ENCODE results near the gene DNAH17. TPM values are rescaled to one million over a fixed set of nuclear protein-coding genes. Genes with fewer than 3 reads are reported as not detected.
A peak's percentile ranks its signal among the peaks of the same experiment; 100 is the strongest.

The DNAH17 gene
- total and polyA plus RNA-seq, 2 of the 13 experiments (the other 11 are each of a cell fraction or from before 2014, with no cell fraction given): 0.86 to 1.6 TPM

DNA sequence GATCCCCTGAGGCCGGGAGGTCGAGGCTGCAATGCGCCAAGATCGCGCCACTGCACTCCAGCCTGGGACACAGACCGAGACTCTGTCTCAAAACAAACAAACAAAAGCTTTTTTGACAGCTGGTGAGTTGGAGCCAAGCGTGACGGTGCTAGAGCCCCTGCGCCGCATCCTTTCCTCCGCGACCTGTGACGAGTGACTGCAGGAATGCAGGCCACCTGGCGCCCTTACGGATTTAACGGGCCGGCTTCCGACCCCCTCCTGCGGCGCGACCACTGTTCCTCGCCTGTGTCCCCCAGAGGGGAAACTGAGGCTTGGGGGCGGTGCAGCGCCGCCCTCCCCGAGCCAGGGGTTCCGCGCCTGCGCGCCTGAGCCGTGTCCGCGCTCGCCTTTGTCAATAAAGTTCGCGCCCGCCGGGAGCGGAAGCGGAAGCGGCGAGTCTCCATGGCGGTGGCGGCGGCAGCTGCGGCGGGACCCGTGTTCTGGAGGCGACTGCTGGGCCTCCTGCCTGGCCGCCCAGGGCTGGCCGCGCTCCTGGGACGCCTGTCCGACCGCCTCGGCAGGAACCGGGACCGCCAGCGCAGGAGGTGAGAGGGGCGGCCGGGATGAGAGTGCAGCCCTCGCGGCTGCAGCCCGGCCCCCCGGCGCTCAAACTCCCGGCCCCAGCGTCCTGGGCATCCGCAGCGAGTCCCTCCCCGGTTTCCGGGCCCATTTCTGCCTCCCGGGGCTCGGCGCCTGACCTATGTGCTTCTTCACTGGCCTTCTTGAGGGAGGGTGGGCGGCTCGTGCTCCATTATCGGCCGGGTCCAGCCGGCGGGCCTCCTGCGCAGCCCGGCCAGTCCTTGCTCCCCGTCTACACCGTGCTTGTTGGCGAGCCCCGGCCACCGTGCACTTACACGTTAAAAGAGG is 198.7 kb downstream of the DNAH17 start, which contains the start of gene PGS1 (continued):
- TF ChIP-seq HNF4G (IDR thresholded peaks at IDR 0.05; ENCODE audit: borderline replicate concordance, low read depth, low read length) (peak; percentile 36; the same call in 1 of the 2 replicates), HNF4G (CRISPR knock-in tag; IDR thresholded peaks at IDR 0.05; ENCODE audit: borderline replicate concordance, low read depth) (peak; percentile 79), CEBPG (CRISPR knock-in tag; IDR thresholded peaks at IDR 0.05) (0 out of 2 replicates have a peak, but pooled peaks have one; percentile 23), NPAS2 (CRISPR knock-in tag; IDR thresholded peaks at IDR 0.05; ENCODE audit: borderline replicate concordance) (no peak), POLR2A (IDR thresholded peaks at IDR 0.05; ENCODE audit: insufficient read depth in 1 of 2, low read depth in 2 of 2, low read length in 2 of 2) (peak in 1 of 2 experiments; percentile 77; a peak in 2 of 4 replicates), ZNF503 (CRISPR knock-in tag; IDR thresholded peaks at IDR 0.05) (peak; percentile 65; the same call in 1 of the 2 replicates), SKI (IDR thresholded peaks at IDR 0.05; ENCODE audit: partially characterized antibody) (peak; percentile 66), GATAD2A (CRISPR knock-in tag; IDR thresholded peaks at IDR 0.05) (peak; percentile 50; the same call in 1 of the 2 replicates), SNRNP70 (IDR thresholded peaks at IDR 0.05; ENCODE audit: low read depth, low read length) (no peak), POGZ (CRISPR knock-in tag; IDR thresholded peaks at IDR 0.05) (peak; percentile 93), ZNF235 (CRISPR knock-in tag; IDR thresholded peaks at IDR 0.05; ENCODE audit: borderline replicate concordance) (no peak), ZNF687 (CRISPR knock-in tag; IDR thresholded peaks at IDR 0.05) (peak; percentile 94), ZNF20 (CRISPR knock-in tag; IDR thresholded peaks at IDR 0.05) (no peak), SOX5 (CRISPR knock-in tag; IDR thresholded peaks at IDR 0.05; ENCODE audit: borderline replicate concordance) (peak; percentile 62; the same call in 1 of the 2 replicates), ZNF879 (CRISPR knock-in tag; IDR thresholded peaks at IDR 0.05) (peak; percentile 1; the same call in 1 of the 2 replicates), ZNF3 (CRISPR knock-in tag; IDR thresholded peaks at IDR 0.05) (no peak), ZNF510 (CRISPR knock-in tag; IDR thresholded peaks at IDR 0.05; ENCODE audit: low read depth) (no peak; the same call in 1 of the 2 replicates), ELF4 (CRISPR knock-in tag; IDR thresholded peaks at IDR 0.05; ENCODE audit: borderline replicate concordance) (peak; percentile 98), NKX3-1 (CRISPR knock-in tag; IDR thresholded peaks at IDR 0.05) (no peak)
- TF ChIP-seq, protein P1, sequence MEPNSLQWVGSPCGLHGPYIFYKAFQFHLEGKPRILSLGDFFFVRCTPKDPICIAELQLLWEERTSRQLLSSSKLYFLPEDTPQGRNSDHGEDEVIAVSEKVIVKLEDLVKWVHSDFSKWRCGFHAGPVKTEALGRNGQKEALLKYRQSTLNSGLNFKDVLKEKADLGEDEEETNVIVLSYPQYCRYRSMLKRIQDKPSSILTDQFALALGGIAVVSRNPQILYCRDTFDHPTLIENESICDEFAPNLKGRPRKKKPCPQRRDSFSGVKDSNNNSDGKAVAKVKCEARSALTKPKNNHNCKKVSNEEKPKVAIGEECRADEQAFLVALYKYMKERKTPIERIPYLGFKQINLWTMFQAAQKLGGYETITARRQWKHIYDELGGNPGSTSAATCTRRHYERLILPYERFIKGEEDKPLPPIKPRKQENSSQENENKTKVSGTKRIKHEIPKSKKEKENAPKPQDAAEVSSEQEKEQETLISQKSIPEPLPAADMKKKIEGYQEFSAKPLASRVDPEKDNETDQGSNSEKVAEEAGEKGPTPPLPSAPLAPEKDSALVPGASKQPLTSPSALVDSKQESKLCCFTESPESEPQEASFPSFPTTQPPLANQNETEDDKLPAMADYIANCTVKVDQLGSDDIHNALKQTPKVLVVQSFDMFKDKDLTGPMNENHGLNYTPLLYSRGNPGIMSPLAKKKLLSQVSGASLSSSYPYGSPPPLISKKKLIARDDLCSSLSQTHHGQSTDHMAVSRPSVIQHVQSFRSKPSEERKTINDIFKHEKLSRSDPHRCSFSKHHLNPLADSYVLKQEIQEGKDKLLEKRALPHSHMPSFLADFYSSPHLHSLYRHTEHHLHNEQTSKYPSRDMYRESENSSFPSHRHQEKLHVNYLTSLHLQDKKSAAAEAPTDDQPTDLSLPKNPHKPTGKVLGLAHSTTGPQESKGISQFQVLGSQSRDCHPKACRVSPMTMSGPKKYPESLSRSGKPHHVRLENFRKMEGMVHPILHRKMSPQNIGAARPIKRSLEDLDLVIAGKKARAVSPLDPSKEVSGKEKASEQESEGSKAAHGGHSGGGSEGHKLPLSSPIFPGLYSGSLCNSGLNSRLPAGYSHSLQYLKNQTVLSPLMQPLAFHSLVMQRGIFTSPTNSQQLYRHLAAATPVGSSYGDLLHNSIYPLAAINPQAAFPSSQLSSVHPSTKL (CRISPR knock-in tag; IDR thresholded peaks at IDR 0.05): peak; percentile 79

Data from HepG2 (cell line).